GM10248 (cell line): ENCODE results near the gene KCND3.
"Not testable (repeated sequence)": the region's sequence is repeated elsewhere in the genome, so short reads cannot be mapped to it uniquely, and the experiment has no call there.

Experiments used
- CTCF ChIA-PET: fragments of 300-600 bp; sonication (Branson Sonifier 250); formaldehyde crosslinking; extraction: SDS; loops from one replicate; lab custom pipeline; 2021; ENCODE audit warnings: antibody characterized with exemption; lab: Yijun Ruan, JAX
- POLR2A ChIA-PET: fragments of 350-650 bp; sonication (Branson Sonifier 250); formaldehyde crosslinking; extraction: SDS; loops from one replicate; lab custom pipeline; 2020; ENCODE audit warnings: antibody characterized with exemption; lab: Yijun Ruan, JAX
- DNase-seq: peaks from one replicate; pipeline ENCODE4 v3.0.0; 2012; ENCODE audit errors: extremely low spot score
- CTCF ChIP-seq: IDR thresholded peaks from 2 replicates; pipeline ENCODE4 v1.5.1; 2012; ENCODE audit warnings: mild to moderate bottlenecking, low read depth; ENCODE audit errors: extremely low read depth, missing control alignments, control extremely low read depth

The KCND3 gene

GRCh38 chr1:111801071-111801850 is 188.2 kb downstream of the KCND3 start:
- no peak for DNase-seq
- CTCF ChIA-PET, result no interaction called here
- POLR2A ChIA-PET, result no interaction called here
- TF ChIP-seq CTCF, result no peak

- DNase-seq, CTCF ChIA-PET, POLR2A ChIA-PET: not testable (repeated sequence)
Measured at GRCh38 chr1:111799722-111800121, 189.7 kb downstream of the KCND3 start.

- no peak for DNase-seq
- no peak for TF ChIP-seq CTCF
- ChIA-PET CTCF (no interaction called here), POLR2A (no interaction called here)
Measured at GRCh38 chr1:111798580-111798979, 190.9 kb downstream of the KCND3 start.

- no peak for DNase-seq
- CTCF ChIA-PET, result no interaction called here
- POLR2A ChIA-PET, result no interaction called here
- TF ChIP-seq CTCF, result no peak
Measured at GRCh38 chr1:111795401-111795800, 194.1 kb downstream of the KCND3 start.

- DNase-seq, result no peak
- ChIA-PET POLR2A (no interaction called here), CTCF (interaction anchor here (1.0 to 1.5 kb wide), 2 partner anchors 11 to 25 kb away, joined by 3 to 4 read pairs; no protein-coding TSS in a partner anchor)
- TF ChIP-seq CTCF, result no peak
Measured at GRCh38 chr1:111793923-111794322, 195.5 kb downstream of the KCND3 start.

- CTCF ChIA-PET, result interaction anchor here (0.7 to 1.2 kb wide), 2 partner anchors 11 to 310 kb away, joined by 3 read pairs; no protein-coding TSS in a partner anchor
- no peak for TF ChIP-seq CTCF
- no peak for DNase-seq
- POLR2A ChIA-PET, result no interaction called here
Measured at GRCh38 chr1:111792249-111792648, 197.2 kb downstream of the KCND3 start.

- DNase-seq, result no peak
- no peak for TF ChIP-seq CTCF
- POLR2A ChIA-PET, result no interaction called here
- CTCF ChIA-PET, result interaction anchor here (1.2 kb wide), 1 partner anchor 310 kb away, joined by 3 read pairs; no protein-coding TSS in a partner anchor
Measured at GRCh38 chr1:111791776-111792175, 197.7 kb downstream of the KCND3 start.
